ENCODE results near the gene FRMD4A. TPM values are rescaled to one million over a fixed set of nuclear protein-coding genes. Genes with fewer than 3 reads are reported as not detected.

Gene FRMD4A
- total and polyA plus RNA-seq, 7 donors, result 2.9 to 9.1 (median 6.2) TPM

DNA sequence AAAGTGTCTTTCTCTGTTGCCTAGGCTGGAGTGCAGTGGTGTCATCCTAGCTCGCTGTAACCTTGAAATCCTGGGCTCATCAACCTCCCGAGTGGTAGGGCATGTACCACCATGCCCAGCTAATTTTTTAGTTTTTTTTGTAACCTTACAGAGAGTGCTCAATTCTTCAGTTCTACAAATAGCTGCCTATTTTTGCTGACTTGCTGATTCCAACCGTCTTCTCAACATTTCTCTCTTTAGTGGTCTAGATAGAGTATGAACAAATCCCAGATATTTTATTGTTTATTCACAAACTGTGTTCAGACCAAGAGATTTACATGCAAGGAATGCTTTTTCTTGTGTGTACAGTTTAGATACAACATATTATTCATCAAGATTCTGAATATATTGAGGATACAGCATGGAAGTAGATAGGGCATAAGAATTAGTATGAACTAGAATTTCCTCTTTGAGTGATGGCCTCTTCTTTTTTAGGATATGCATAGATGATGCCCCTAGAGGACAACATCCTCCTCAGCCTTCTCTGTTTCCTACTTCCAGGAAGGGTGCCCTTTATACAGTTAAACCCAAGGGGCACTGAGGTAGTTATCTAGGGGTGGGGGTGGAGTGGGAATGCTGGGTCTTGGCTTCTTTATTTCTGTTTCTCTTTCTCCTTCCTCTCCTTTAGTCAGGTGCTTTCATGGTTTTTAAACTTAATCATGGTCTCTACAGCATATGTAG lies 717.9 kb downstream of the FRMD4A start:
- Histone ChIP-seq H3K4me1 (peaks cover 39% of the 10 kb centered on the region), H3K27me3 (ENCODE audit: insufficient read depth in 3 of 3, low read length in 2 of 3) (no peaks in the 10 kb centered on the region), H3K9me3 (no peaks in the 10 kb centered on the region), H3K36me3 (ENCODE audit: insufficient read depth in 1 of 2, low read depth in 1 of 2) (peaks cover 11 to 62% of the 10 kb centered on the region in 2 donors), H3K4me3 (no peak overlapping the region), H3K27ac (peak overlapping the region; percentile 6)
- intact Hi-C loops (cut with DNase I), result loop anchor here (2.0 to 5.0 kb wide), 3 partner anchors 49 to 166 kb away; no protein-coding TSS in a partner anchor
- TF ChIP-seq, protein P1, sequence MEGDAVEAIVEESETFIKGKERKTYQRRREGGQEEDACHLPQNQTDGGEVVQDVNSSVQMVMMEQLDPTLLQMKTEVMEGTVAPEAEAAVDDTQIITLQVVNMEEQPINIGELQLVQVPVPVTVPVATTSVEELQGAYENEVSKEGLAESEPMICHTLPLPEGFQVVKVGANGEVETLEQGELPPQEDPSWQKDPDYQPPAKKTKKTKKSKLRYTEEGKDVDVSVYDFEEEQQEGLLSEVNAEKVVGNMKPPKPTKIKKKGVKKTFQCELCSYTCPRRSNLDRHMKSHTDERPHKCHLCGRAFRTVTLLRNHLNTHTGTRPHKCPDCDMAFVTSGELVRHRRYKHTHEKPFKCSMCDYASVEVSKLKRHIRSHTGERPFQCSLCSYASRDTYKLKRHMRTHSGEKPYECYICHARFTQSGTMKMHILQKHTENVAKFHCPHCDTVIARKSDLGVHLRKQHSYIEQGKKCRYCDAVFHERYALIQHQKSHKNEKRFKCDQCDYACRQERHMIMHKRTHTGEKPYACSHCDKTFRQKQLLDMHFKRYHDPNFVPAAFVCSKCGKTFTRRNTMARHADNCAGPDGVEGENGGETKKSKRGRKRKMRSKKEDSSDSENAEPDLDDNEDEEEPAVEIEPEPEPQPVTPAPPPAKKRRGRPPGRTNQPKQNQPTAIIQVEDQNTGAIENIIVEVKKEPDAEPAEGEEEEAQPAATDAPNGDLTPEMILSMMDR (IDR thresholded peaks at IDR 0.05), result no peak
- no peak for DNase-seq
- ATAC-seq, result no peak
- WGBS, 3 donors, result 68 to 86% (median 70%) methylated on average over 3 of the region's 3 CpGs

DNA sequence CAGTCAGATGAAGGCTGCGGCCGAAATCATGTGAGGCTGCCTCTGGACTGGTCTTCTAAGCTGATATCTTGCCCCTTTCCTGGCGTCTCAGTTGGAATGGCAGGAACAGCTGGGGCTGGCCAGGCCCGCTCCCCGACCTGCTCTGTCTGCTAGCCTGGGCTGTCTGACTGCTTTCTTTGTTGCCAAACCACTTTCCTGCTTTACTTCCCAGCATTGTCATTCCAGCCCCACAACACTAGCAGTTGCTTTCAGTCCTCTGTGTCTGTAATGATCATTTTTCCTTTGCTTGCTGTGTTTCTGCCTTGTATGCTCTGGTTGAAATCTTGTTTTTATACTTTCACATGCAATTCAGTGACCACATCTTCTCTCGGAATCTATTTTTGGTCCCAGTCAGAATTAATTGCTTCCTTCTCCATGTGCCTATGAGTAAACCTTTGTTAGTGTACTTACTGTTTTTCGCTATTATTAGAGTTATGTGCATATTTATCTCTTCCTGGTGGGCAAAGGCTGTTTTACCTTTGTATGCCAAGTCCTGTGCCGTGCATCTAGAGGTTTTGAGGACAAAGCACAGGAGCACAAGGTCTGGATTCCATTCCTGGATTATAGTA lies 722.4 kb downstream of the FRMD4A start:
- Histone ChIP-seq H3K27me3 (ENCODE audit: insufficient read depth in 3 of 3, low read length in 2 of 3) (no peaks in the 10 kb centered on the region), H3K36me3 (ENCODE audit: insufficient read depth in 1 of 2, low read depth in 1 of 2) (peaks cover 12 to 63% of the 10 kb centered on the region in 2 donors), H3K4me3 (peak overlapping the region; percentile 42), H3K9me3 (no peaks in the 10 kb centered on the region), H3K27ac (peak overlapping the region; percentile 86), H3K4me1 (peaks cover 20% of the 10 kb centered on the region)
- TF ChIP-seq, protein P1 (IDR thresholded peaks at IDR 0.05), result no peak
- peak; percentile 96 to 98 (median 97) for ATAC-seq
- DNase-seq, result peak; percentile 50 to 80
- intact Hi-C loops (cut with DNase I), result no loop called here
- 13 to 18% (median 17%) methylated on average over 8 of the region's 8 CpGs for WGBS, 3 donors

DNA sequence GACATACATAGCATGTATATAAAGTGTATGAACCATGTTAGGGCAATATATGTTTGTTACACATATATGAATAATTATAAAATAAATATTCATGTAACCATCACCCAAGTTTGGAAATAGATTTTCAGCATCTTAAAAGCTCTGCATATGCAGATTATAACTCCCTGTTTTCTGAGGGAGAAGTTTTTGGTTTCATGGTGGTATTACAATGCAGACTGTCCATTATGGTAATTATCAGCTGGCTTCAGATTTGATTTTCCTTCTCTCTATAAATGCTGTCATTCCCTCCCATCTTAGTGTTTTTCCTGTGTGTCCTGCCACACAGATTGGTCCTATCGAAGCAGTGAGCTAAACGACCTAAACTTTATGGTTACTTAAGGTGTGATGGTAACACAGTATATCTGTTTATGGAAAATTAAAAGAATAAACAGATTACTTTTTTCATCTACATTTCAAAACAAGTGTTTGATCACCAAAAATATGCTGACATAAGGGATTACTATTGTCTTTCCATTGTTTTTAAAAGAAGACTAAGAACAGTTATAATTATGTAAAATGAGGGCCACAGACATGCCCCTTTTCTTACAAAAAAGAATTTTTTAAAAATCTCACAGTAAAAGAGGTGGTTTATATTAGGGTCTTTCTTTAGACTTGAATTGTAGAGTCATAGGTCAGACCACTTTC lies 726.2 kb downstream of the FRMD4A start:
- intact Hi-C loops (cut with DNase I), result no loop called here
- Histone ChIP-seq H3K9me3 (no peaks in the 10 kb centered on the region), H3K27me3 (ENCODE audit: insufficient read depth in 3 of 3, low read length in 2 of 3) (no peaks in the 10 kb centered on the region), H3K4me3 (no peak overlapping the region), H3K4me1 (peaks cover 14% of the 10 kb centered on the region), H3K27ac (no peak overlapping the region), H3K36me3 (ENCODE audit: insufficient read depth in 1 of 2, low read depth in 1 of 2) (peaks cover 4 to 63% of the 10 kb centered on the region in 2 donors)
- WGBS, 3 donors, result 77 to 82% (median 82%) methylated on average over 2 of the region's 2 CpGs
- ATAC-seq (no peak), DNase-seq (no peak)
- TF ChIP-seq, protein P1 (IDR thresholded peaks at IDR 0.05), result no peak

DNA sequence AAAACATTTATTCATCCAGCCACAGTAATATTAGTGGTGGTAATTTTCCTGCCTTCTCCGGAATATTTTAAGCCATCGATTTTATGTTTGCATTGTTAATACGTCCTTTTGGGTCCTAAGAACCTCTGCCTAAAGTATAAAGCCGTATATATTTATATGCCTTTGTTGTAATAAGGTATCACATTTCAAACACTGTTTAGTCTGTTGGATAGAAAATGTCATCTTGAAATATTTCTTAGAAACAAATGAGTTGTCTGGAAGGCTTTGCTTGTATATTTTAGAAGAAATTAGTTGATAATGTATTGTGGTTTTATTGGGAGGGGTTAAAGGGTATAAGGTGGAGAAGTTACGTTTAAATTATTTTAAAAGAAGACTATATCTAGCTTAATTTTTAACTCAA lies 732.8 kb downstream of the FRMD4A start:
- TF ChIP-seq, protein P1 (IDR thresholded peaks at IDR 0.05), result no peak
- no peak overlapping the region for H3K4me3 ChIP-seq
- intact Hi-C loops (cut with DNase I), result no loop called here
- no peaks in the 10 kb centered on the region for H3K27me3 ChIP-seq (ENCODE audit: insufficient read depth in 3 of 3, low read length in 2 of 3)
- H3K36me3 ChIP-seq (ENCODE audit: insufficient read depth in 1 of 2, low read depth in 1 of 2), result peaks cover 0 to 71% of the 10 kb centered on the region in 2 donors
- ATAC-seq (no peak), DNase-seq (no peak)
- no peaks in the 10 kb centered on the region for H3K9me3 ChIP-seq
- WGBS, 3 donors, result 79 to 89% (median 83%) methylated on average over 5 of the region's 5 CpGs
- H3K27ac ChIP-seq, result no peak overlapping the region
- no peaks in the 10 kb centered on the region for H3K4me1 ChIP-seq

All from psoas muscle (tissue), 8 donors.